HAP-1 (cell line): ENCODE measurements around the gene ZNF474.

Source experiments
- DNase-seq, 2 experiments: peaks; one replicate each; pipeline ENCODE4 v3.0.0-alpha.2; 2016 to 2020; ENCODE audit warnings: low spot score in 2 of 2
- H3K27me3 ChIP-seq: fragments of 250-450 bp; sonication (Bioruptor Pico); 2 replicates; pipeline ENCODE4 v1.5.1; 2020; ENCODE audit warnings: low read depth, mild to moderate bottlenecking, moderate library complexity
- H3K36me3 ChIP-seq: fragments of 250-450 bp; sonication (Bioruptor Pico); replicated peaks from 2 replicates; pipeline ENCODE4 v1.5.1; 2020; ENCODE audit warnings: mild to moderate bottlenecking
- H3K4me1 ChIP-seq: fragments of 250-450 bp; sonication (Bioruptor Pico); 2 replicates; pipeline ENCODE4 v1.5.1; 2020; ENCODE audit warnings: mild to moderate bottlenecking
- H3K4me3 ChIP-seq: fragments of 250-450 bp; sonication (Bioruptor Pico); 2 replicates; pipeline ENCODE4 v1.5.1; 2020; ENCODE audit warnings: mild to moderate bottlenecking, moderate library complexity
- H3K9me3 ChIP-seq: fragments of 250-450 bp; sonication (Bioruptor Pico); 2 replicates; pipeline ENCODE4 v1.5.1; 2020; ENCODE audit warnings: mild to moderate bottlenecking, moderate library complexity
- in situ Hi-C: fragments of 300-500 bp; cut with MboI; formaldehyde crosslinking; loops from 3 replicates; pipeline ENCODE4 v1.14.3; 2020; ENCODE audit warnings: low sequenced_read_pairs, inconsistent platforms, mixed read lengths

ZNF474 gene

GRCh38 chr5:122126177-122126755 lies 3.1 kb upstream of the ZNF474 start:
- in situ Hi-C loops, result no loop called here
- Histone ChIP-seq H3K27me3 (no peaks in the 10 kb centered on the region), H3K4me3 (no peak overlapping the region), H3K9me3 (no peaks in the 10 kb centered on the region), H3K36me3 (no peaks in the 10 kb centered on the region), H3K4me1 (peaks cover 4% of the 10 kb centered on the region)
- no peak for DNase-seq

DNA sequence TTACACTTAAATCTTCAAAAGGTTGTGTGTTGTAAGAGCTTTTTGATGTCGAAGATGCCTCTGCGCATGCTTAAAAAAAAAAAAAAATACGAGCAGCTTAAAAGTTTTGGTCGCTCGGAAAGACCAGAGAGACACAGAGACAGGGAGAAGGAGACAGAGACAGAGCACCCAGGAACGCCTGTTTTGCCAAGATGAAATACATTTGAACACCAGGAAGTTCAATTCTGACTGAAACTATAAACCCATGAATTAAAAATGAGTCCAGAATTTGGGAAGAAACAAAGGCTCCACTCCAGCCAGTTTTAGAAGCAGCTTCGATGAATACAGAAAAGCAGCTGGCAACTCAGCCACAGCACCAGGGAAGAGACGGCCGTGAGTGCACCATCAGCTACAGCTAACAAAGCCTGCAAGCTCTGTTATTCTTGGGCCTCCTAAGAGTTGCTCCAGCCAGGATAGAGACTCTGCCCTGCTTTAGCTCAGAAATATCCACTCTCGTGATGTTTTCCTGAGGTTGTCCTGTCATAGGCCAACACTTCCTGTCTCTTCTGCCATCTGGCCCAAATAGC lies 2.5 kb upstream of the ZNF474 start:
- in situ Hi-C loops, result no loop called here
- H3K36me3 ChIP-seq, result no peaks in the 10 kb centered on the region
- no peak overlapping the region for H3K4me3 ChIP-seq
- no peaks in the 10 kb centered on the region for H3K9me3 ChIP-seq
- DNase-seq, result no peak
- H3K27me3 ChIP-seq, result no peaks in the 10 kb centered on the region
- H3K4me1 ChIP-seq, result peaks cover 4% of the 10 kb centered on the region

DNA sequence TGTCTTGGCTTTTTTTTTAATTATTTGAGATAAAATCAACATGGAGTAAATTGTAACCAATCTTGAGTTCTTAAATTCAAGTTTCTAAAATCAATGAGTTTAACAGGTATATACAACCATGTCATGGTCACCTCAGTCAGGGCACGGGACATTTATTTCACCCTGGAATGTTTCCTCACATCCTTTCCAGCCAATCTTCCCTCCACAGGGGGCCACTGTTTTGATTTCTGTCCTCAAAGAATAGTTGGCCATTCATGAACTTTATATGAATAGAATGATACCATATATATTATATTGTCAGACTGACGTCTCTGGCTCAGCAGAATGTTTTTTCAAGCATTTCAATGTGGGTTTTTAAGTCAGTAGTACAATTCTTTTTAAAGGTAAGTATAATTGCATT lies 806 bp downstream of the ZNF474 start:
- H3K36me3 ChIP-seq, result no peaks in the 10 kb centered on the region
- no peak overlapping the region for H3K4me3 ChIP-seq
- H3K27me3 ChIP-seq, result no peaks in the 10 kb centered on the region
- in situ Hi-C loops, result no loop called here
- H3K9me3 ChIP-seq, result no peaks in the 10 kb centered on the region
- H3K4me1 ChIP-seq, result peaks cover 4% of the 10 kb centered on the region
- DNase-seq, result no peak

DNA sequence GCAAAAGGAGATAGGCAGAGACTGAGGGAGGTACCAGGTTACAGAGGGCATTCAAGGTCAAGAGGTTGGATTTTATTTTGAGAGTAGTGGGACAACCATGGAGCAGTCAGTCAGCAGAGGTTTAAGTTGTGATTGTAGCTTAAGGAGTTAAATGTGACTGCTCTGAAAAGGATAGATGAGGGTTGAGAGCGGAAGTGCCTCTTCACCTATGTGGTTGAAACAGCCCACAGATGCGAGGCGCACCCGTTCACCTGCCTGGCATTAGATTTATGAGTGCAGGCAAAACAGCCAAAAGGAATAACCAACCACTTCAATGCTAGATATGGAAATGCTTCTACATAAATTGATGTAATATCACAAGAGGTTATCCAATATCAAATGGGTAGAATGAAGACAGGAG lies 8.4 kb downstream of the ZNF474 start:
- H3K36me3 ChIP-seq, result no peaks in the 10 kb centered on the region
- H3K9me3 ChIP-seq, result no peaks in the 10 kb centered on the region
- no peaks in the 10 kb centered on the region for H3K4me1 ChIP-seq
- no peak for DNase-seq
- in situ Hi-C loops, result no loop called here
- no peak overlapping the region for H3K4me3 ChIP-seq
- H3K27me3 ChIP-seq, result 0 out of 2 replicates have a peak, but pooled peaks cover 3% of the 10 kb centered on the region

- H3K36me3 ChIP-seq, result no peaks in the 10 kb centered on the region
- DNase-seq, result no peak
- no peaks in the 10 kb centered on the region for H3K9me3 ChIP-seq
- 0 out of 2 replicates have a peak, but pooled peaks cover 3% of the 10 kb centered on the region for H3K27me3 ChIP-seq
- H3K4me3 ChIP-seq, result no peak overlapping the region
- in situ Hi-C loops, result no loop called here
- no peaks in the 10 kb centered on the region for H3K4me1 ChIP-seq
Measured at GRCh38 chr5:122138356-122138755, 9.0 kb downstream of the ZNF474 start.

DNA sequence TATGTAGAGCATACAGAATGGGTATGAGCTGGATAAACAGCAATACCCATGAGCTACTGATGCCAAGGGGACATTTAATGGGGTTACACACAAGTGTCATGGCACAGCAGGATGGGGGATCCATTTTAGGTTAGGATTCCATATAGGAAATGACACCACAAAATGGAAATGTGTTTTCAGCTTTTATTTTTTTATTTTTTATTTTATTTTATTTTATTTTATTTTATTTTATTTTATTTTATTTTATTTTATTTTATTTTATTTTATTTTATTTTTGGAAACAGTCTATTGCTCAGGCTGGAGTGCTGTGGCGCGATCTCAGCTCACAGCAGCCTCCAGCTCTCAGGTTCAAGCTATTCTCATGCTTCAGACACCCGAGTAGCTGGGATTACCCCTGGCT lies 11.6 kb downstream of the ZNF474 start:
- 0 out of 2 replicates have a peak, but pooled peaks cover 3% of the 10 kb centered on the region for H3K27me3 ChIP-seq
- in situ Hi-C loops, result no loop called here
- no peaks in the 10 kb centered on the region for H3K36me3 ChIP-seq
- H3K4me1 ChIP-seq, result no peaks in the 10 kb centered on the region
- no peak for DNase-seq
- no peak overlapping the region for H3K4me3 ChIP-seq
- H3K9me3 ChIP-seq, result no peaks in the 10 kb centered on the region

- in situ Hi-C loops, result no loop called here
- Histone ChIP-seq H3K9me3 (no peaks in the 10 kb centered on the region), H3K4me1 (no peaks in the 10 kb centered on the region), H3K36me3 (no peaks in the 10 kb centered on the region), H3K4me3 (no peak overlapping the region), H3K27me3 (0 out of 2 replicates have a peak, but pooled peaks cover 3% of the 10 kb centered on the region)
- DNase-seq, result no peak
Measured at GRCh38 chr5:122141751-122142150, 12.4 kb downstream of the ZNF474 start.

DNA sequence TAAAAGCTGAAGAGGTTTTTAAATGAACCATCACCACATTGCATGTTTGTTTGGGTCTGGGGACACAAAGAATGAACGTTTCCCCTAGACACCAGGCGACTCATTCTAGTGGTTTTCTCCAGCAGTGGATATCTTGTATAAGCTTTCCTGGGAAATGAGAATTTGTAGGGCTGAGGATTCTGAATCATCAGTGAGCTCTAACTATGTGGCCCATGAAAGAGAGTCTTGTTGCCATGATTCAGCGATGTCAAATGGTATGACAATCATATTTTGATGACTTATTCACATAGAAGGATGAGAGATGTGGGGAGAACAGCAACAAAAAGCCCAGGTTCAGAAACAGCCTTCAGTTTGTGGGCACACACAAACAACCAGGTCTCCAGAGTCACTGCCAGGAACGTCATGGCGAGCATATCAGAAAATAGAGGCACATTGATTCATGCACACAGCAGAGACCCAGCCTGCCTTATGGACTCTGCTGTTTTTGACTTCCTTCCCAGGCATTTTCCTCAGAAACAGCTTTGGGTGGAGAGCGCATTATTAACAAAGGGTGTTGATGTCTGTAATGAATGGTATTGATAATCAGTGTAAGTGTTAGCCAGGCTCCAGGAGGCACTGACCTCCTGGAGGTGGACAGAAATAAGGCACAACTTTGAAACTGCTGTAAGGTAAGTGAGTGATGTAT lies 13.3 kb downstream of the ZNF474 start:
- in situ Hi-C loops, result no loop called here
- Histone ChIP-seq H3K27me3 (0 out of 2 replicates have a peak, but pooled peaks cover 3% of the 10 kb centered on the region), H3K4me1 (no peaks in the 10 kb centered on the region), H3K36me3 (no peaks in the 10 kb centered on the region), H3K9me3 (no peaks in the 10 kb centered on the region), H3K4me3 (no peak overlapping the region)
- no peak for DNase-seq

- no peak for DNase-seq
Measured at GRCh38 chr5:122144236-122144635, 14.9 kb downstream of the ZNF474 start.

DNA sequence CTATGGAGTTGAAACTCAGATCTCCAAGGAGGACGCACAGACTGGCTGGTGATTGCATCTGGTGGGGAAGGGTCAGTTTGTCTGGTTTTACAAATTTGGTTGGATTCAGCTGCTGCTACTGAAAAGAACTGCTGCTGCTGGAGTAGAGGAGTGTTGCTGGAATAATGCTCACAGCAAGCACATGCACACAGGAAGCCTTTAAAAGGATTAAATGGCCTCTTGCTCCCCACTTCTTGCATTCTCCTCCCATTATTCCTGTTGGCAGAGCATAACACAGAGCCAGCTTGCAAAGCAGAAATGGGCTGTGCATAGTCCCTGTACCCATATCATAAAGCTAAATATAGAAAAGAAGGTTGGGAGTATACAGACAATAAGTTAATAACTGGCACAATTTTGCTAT lies 16.6 kb downstream of the ZNF474 start:
- no peaks in the 10 kb centered on the region for H3K36me3 ChIP-seq
- in situ Hi-C loops, result no loop called here
- no peak overlapping the region for H3K4me3 ChIP-seq
- H3K4me1 ChIP-seq, result no peaks in the 10 kb centered on the region
- no peak for DNase-seq
- no peaks in the 10 kb centered on the region for H3K9me3 ChIP-seq
- H3K27me3 ChIP-seq, result 0 out of 2 replicates have a peak, but pooled peaks cover 3% of the 10 kb centered on the region

More at GRCh38 chr5:122144236-122144635, 14.9 kb downstream of the ZNF474 start:
- H3K4me1 ChIP-seq, result no peaks in the 10 kb centered on the region
- no peak overlapping the region for H3K4me3 ChIP-seq
- H3K9me3 ChIP-seq, result no peaks in the 10 kb centered on the region
- in situ Hi-C loops, result no loop called here
- H3K36me3 ChIP-seq, result no peaks in the 10 kb centered on the region
- 0 out of 2 replicates have a peak, but pooled peaks cover 3% of the 10 kb centered on the region for H3K27me3 ChIP-seq

DNA sequence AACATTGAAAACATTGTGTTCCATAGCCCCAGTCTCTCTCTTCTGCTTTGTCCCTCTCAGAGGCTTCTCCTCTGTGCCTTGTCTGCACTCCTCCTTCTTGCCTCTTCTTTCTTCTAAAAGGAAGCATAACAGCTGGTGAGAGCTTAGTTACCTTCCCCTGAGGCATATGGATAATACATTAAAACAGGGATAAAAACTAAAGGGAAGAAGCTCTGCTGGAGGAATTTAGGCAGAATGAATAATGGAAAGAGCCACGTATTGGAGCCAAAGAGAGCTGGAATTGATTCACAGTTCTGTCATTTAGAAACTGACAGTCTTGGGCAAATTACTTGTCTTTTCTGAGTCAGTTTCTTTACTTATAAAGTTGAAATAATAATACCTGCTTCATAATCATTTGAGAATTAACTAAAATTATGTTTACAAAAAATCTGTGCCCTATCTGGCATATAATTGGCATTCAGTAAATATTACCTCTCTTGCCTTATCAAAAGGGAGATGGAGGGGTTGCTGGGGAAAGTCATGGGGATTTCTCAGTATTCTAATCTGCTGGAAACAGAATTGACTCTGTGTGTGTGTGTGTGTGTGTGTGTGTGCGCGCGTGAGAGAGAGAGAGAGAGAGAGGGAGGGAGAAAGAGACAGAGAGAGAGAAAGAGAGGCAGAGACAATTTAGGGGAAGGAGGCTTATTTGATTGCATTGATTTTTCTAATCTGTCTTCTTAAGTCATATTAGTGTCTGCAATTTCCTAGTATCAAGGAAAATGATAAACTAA lies 20.2 kb downstream of the ZNF474 start:
- no peak overlapping the region for H3K4me3 ChIP-seq
- DNase-seq, result no peak

DNA sequence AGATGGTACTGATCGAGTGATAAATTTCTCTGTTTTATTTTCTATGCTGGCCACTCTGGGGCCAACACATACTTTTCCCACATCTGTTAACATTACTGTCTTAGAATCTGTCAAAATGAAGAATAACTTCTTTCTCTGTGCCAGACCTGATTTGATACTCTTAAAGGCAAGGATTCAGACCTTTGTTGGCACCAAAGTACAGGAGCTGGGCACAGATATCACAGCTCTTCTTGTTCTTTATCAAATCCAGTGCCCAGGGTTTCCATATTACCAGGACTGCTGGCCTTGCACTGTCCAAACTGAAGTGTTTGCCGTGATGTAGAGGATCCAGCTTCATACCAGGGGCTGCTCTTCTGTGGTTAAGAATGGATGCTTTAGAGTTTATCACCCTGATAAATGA lies 20.9 kb downstream of the ZNF474 start:
- Histone ChIP-seq H3K36me3 (no peaks in the 10 kb centered on the region), H3K27me3 (no peaks in the 10 kb centered on the region), H3K9me3 (no peaks in the 10 kb centered on the region), H3K4me3 (no peak overlapping the region), H3K4me1 (no peaks in the 10 kb centered on the region)
- DNase-seq, result no peak
- in situ Hi-C loops, result no loop called here

More for the DNA sequence above, 20.2 kb downstream of the ZNF474 start:
- no peaks in the 10 kb centered on the region for H3K4me1 ChIP-seq
- no peaks in the 10 kb centered on the region for H3K27me3 ChIP-seq
- in situ Hi-C loops, result no loop called here
- H3K9me3 ChIP-seq, result no peaks in the 10 kb centered on the region
- H3K36me3 ChIP-seq, result no peaks in the 10 kb centered on the region

GRCh38 chr5:122151640-122152039 lies 22.3 kb downstream of the ZNF474 start:
- H3K4me3 ChIP-seq, result no peak overlapping the region
- no peaks in the 10 kb centered on the region for H3K36me3 ChIP-seq
- DNase-seq, result no peak
- no peaks in the 10 kb centered on the region for H3K27me3 ChIP-seq
- no peaks in the 10 kb centered on the region for H3K4me1 ChIP-seq
- in situ Hi-C loops, result no loop called here
- H3K9me3 ChIP-seq, result no peaks in the 10 kb centered on the region
